Astrocyte (in vitro differentiated cells and primary cell): ENCODE measurements around the gene CHGA. TPM values are rescaled to one million over a fixed set of nuclear protein-coding genes. Genes with fewer than 3 reads are reported as not detected.

Source experiments
- DNase-seq: peaks from one replicate; pipeline ENCODE4 v3.0.0-alpha.2; 2010; ENCODE audit warnings: low read depth
- FAIRE-seq: peaks from 2 replicates; lab custom pipeline; 2011; peaks lifted over from hg19 to GRCh38; lab: Jason Lieb, UNC
- H2AFZ ChIP-seq: 2 replicates; pipeline ENCODE4 v1.6.0; 2012; ENCODE audit warnings: low read depth, low read length, inconsistent platforms
- H3K27ac ChIP-seq: 2 replicates; pipeline ENCODE4 v1.5.1; 2011; ENCODE audit warnings: low read depth, low read length, inconsistent platforms
- H3K27me3 ChIP-seq: 2 replicates; pipeline ENCODE4 v1.6.0; 2011; ENCODE audit warnings: low read length, inconsistent platforms; ENCODE audit not compliant: insufficient read depth
- H3K36me3 ChIP-seq: 2 replicates; pipeline ENCODE4 v1.5.1; 2011; ENCODE audit warnings: low read length, inconsistent platforms; ENCODE audit not compliant: insufficient read depth
- H3K4me1 ChIP-seq: 2 replicates; pipeline ENCODE4 v1.5.1; 2011; ENCODE audit warnings: low read length, inconsistent platforms; ENCODE audit not compliant: insufficient read depth
- H3K4me2 ChIP-seq: 2 replicates; pipeline ENCODE4 v1.6.0; 2012; ENCODE audit warnings: low read length, inconsistent platforms
- H3K4me3 ChIP-seq: 2 replicates; pipeline ENCODE4 v1.5.1; 2011; ENCODE audit warnings: low read depth, mild to moderate bottlenecking, low read length, inconsistent platforms; ENCODE audit not compliant: insufficient read depth
- H3K79me2 ChIP-seq: 2 replicates; pipeline ENCODE4 v1.6.0; 2012; ENCODE audit warnings: mild to moderate bottlenecking, low read length, inconsistent platforms; ENCODE audit not compliant: insufficient read depth
- H3K9ac ChIP-seq: 2 replicates; pipeline ENCODE4 v1.6.0; 2012; ENCODE audit warnings: mild to moderate bottlenecking, low read length, inconsistent platforms
- H3K9me3 ChIP-seq: 2 replicates; pipeline ENCODE4 v1.5.1; 2012; ENCODE audit warnings: low read depth, mild to moderate bottlenecking, low read length, inconsistent platforms; ENCODE audit not compliant: insufficient read depth
- H4K20me1 ChIP-seq: 2 replicates; pipeline ENCODE4 v1.6.0; 2012; ENCODE audit warnings: low read length, inconsistent platforms; ENCODE audit not compliant: insufficient read depth
- H3K27ac Mint-ChIP-seq: one replicate; pipeline ENCODE4 v1.8.0; 2021; ENCODE audit warnings: mild to moderate bottlenecking, mixed read lengths; ENCODE audit not compliant: unreplicated experiment
- H3K27me3 Mint-ChIP-seq: one replicate; pipeline ENCODE4 v1.8.0; 2021; ENCODE audit warnings: low read depth, mixed read lengths; ENCODE audit not compliant: unreplicated experiment
- H3K36me3 Mint-ChIP-seq: one replicate; pipeline ENCODE4 v1.8.0; 2021; ENCODE audit warnings: low read depth, mixed read lengths; ENCODE audit not compliant: unreplicated experiment
- H3K4me1 Mint-ChIP-seq: one replicate; pipeline ENCODE4 v1.8.0; 2021; ENCODE audit warnings: low read depth, mixed read lengths; ENCODE audit not compliant: unreplicated experiment
- H3K4me3 Mint-ChIP-seq: one replicate; pipeline ENCODE4 v1.8.0; 2021; ENCODE audit warnings: mild to moderate bottlenecking, moderate library complexity, mixed read lengths; ENCODE audit not compliant: unreplicated experiment
- H3K9me3 Mint-ChIP-seq: one replicate; pipeline ENCODE4 v1.8.0; 2021; ENCODE audit warnings: mild to moderate bottlenecking, mixed read lengths; ENCODE audit not compliant: unreplicated experiment
- CTCF ChIP-seq: IDR thresholded peaks from 2 replicates; pipeline ENCODE4 v1.5.1; 2011; ENCODE audit warnings: low read depth, mild to moderate bottlenecking, inconsistent platforms, low read length, moderate library complexity; ENCODE audit not compliant: insufficient read depth
- EZH2 ChIP-seq: IDR thresholded peaks from 2 replicates; pipeline ENCODE4 v1.6.1; 2012; ENCODE audit warnings: mild to moderate bottlenecking, low read length, inconsistent platforms; ENCODE audit not compliant: insufficient read depth
- total RNA-seq: library from RNA; stranded (reverse); gene quantifications from 2 replicates; pipeline ENCODE4 v1.2.1, GENCODE V29; 2021

CHGA gene
- total RNA-seq, 1 donor from 2014 or later, result not detected

DNA sequence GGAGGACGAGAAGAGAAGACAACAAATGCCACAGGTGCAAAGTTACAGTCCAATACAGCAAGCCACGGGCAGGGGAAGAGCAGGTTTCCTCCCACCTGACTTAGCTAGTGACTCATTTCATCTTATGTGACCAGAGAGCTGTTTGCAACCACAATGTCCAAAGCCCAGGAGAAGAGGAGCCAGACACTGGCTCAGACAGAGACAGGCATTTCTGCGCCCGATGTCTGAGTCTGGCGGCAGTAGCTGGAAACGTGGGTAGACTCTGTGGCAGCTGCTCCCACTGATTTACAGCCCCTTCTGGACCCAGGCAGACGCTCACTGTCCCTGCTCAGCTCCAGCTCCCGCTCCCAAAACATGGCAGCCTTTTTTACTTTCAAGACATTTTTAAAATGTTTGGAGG, 60.0 kb downstream of the CHGA start:
- H3K4me3 Mint-ChIP-seq, result no peak overlapping the region
- Histone ChIP-seq H3K4me1 (peaks cover 6% of the 10 kb centered on the region), H4K20me1 (peaks cover 7% of the 10 kb centered on the region), H3K9me3 (peaks cover 8% of the 10 kb centered on the region), H3K27ac (no peak overlapping the region), H3K4me3 (no peak overlapping the region), H2AFZ (no peak overlapping the region), H3K27me3 (no peaks in the 10 kb centered on the region), H3K9ac (no peak overlapping the region), H3K79me2 (no peaks in the 10 kb centered on the region), H3K36me3 (no peaks in the 10 kb centered on the region), H3K4me2 (no peak overlapping the region)
- peak; percentile 33 for DNase-seq
- no peak for FAIRE-seq
- TF ChIP-seq EZH2 (no peak), CTCF (no peak)
- H3K27ac Mint-ChIP-seq, result peak overlapping the region; percentile 29
- H3K27me3 Mint-ChIP-seq, result no peaks in the 10 kb centered on the region
- H3K9me3 Mint-ChIP-seq, result peaks cover 27% of the 10 kb centered on the region
- H3K36me3 Mint-ChIP-seq, result peaks cover 20% of the 10 kb centered on the region
- H3K4me1 Mint-ChIP-seq, result peaks cover 10% of the 10 kb centered on the region

- no peaks in the 10 kb centered on the region for H3K79me2 ChIP-seq
- H3K9me3 Mint-ChIP-seq, result peaks cover 20% of the 10 kb centered on the region
- FAIRE-seq (no peak), DNase-seq (no peak)
- no peak overlapping the region for H3K4me2 ChIP-seq
- H3K4me1 ChIP-seq, result peaks cover 6% of the 10 kb centered on the region
- no peak overlapping the region for H3K4me3 Mint-ChIP-seq
- no peaks in the 10 kb centered on the region for H3K27me3 ChIP-seq
- peaks cover 12% of the 10 kb centered on the region for H3K4me1 Mint-ChIP-seq
- peaks cover 12% of the 10 kb centered on the region for H3K36me3 Mint-ChIP-seq
- H3K9ac ChIP-seq, result no peak overlapping the region
- H3K27ac ChIP-seq, result no peak overlapping the region
- H3K9me3 ChIP-seq, result no peaks in the 10 kb centered on the region
- H3K27me3 Mint-ChIP-seq, result peaks cover 2% of the 10 kb centered on the region
- H3K4me3 ChIP-seq, result no peak overlapping the region
- H3K36me3 ChIP-seq, result no peaks in the 10 kb centered on the region
- no peak overlapping the region for H3K27ac Mint-ChIP-seq
- no peak overlapping the region for H2AFZ ChIP-seq
- H4K20me1 ChIP-seq, result peaks cover 7% of the 10 kb centered on the region
- no peak for TF ChIP-seq CTCF
- TF ChIP-seq EZH2, result no peak
Observed at GRCh38 chr14:92984082-92984788, 61.3 kb downstream of the CHGA start.

Other genes starting within 250 kb of the CHGA start
- gene LGMN, start 174.5 kb upstream of the CHGA start, total RNA-seq, result 232 and 278 TPM in 2 replicates
- gene GOLGA5, start 128.8 kb upstream of the CHGA start, total RNA-seq, result 43.1 and 49.4 TPM in 2 replicates
- 11.2 and 13.0 TPM in 2 replicates for gene ITPK1, start 192.8 kb downstream of the CHGA start, total RNA-seq